ENCODE results near the gene KCNA4. TPM values are rescaled to one million over a fixed set of nuclear protein-coding genes. Genes with fewer than 3 reads are reported as not detected.

KCNA4 gene
- polyA plus RNA-seq, 3 donors, result not detected

DNA sequence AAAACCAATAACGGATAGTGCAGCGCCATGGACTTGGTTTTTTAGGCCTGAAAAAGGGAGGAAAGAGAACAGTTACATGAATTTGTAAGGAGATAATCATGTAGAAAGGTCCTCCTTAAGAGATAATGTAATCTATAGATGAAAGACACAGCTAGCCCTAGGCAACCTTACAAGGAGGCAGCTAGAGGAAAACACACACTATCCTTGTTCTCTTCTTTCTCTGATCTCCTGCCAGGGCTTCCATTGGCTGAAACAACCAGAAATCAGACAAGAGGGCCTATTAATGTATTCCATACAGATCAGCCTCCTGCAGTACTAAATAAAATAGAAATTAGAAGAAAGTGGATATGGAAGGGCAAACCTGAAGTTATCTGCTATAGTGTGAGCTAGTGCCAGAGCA is 53.0 kb downstream of the KCNA4 start:
- Histone ChIP-seq H3K4me2 (replicated peaks; ENCODE audit: extremely low read depth, low read length, poor library complexity, severe bottlenecking) (no peak overlapping the region), H3K27me3 (ENCODE audit: control insufficient read depth in 2 of 2, insufficient read depth in 2 of 2, low read length in 2 of 2) (no peaks in the 10 kb centered on the region), H3K4me3 (replicated peaks in 1 of 3; ENCODE audit: low read depth in 2 of 3, low read length in 3 of 3) (no peak overlapping the region), H3K4me1 (ENCODE audit: control insufficient read depth in 1 of 2, insufficient read depth in 2 of 2, low read length in 2 of 2) (no peaks in the 10 kb centered on the region), H2AFZ (ENCODE audit: insufficient read depth, low read depth, low read length, poor library complexity, severe bottlenecking) (no peak overlapping the region), H3K9ac (ENCODE audit: insufficient read depth, low read length, poor library complexity, severe bottlenecking) (no peak overlapping the region), H4K20me1 (ENCODE audit: insufficient read depth, low read length) (no peaks in the 10 kb centered on the region), H3K27ac (ENCODE audit: low read depth in 1 of 2, low read length in 2 of 2) (no peak overlapping the region), H3K36me3 (replicated peaks in 1 of 2; ENCODE audit: control insufficient read depth in 1 of 2, insufficient read depth in 2 of 2, low read length in 2 of 2) (no peaks in the 10 kb centered on the region), H3K9me3 (replicated peaks in 1 of 2; ENCODE audit: control insufficient read depth in 1 of 2, insufficient read depth in 1 of 2, low read length in 2 of 2) (no peaks in the 10 kb centered on the region), H3K79me2 (ENCODE audit: insufficient read depth, low read length) (no peaks in the 10 kb centered on the region)
- Mint-ChIP-seq H3K9me3 (peaks cover 0 to 6% (median 0%) of the 10 kb centered on the region in 7 donors), H3K27me3 (ENCODE audit: low read depth in 3 of 3) (no peaks in the 10 kb centered on the region), H3K4me1 (no peaks in the 10 kb centered on the region), H3K27ac (no peak overlapping the region), H3K36me3 (no peaks in the 10 kb centered on the region), H3K4me3 (no peak overlapping the region)
- no CpG with 5 or more reads among the region's 2 CpGs for WGBS (ENCODE audit: insufficient coverage)
- DNase-seq, result no peak
- intact Hi-C loops (cut with micrococcal nuclease), result no loop called here
- TF ChIP-seq, protein P1, sequence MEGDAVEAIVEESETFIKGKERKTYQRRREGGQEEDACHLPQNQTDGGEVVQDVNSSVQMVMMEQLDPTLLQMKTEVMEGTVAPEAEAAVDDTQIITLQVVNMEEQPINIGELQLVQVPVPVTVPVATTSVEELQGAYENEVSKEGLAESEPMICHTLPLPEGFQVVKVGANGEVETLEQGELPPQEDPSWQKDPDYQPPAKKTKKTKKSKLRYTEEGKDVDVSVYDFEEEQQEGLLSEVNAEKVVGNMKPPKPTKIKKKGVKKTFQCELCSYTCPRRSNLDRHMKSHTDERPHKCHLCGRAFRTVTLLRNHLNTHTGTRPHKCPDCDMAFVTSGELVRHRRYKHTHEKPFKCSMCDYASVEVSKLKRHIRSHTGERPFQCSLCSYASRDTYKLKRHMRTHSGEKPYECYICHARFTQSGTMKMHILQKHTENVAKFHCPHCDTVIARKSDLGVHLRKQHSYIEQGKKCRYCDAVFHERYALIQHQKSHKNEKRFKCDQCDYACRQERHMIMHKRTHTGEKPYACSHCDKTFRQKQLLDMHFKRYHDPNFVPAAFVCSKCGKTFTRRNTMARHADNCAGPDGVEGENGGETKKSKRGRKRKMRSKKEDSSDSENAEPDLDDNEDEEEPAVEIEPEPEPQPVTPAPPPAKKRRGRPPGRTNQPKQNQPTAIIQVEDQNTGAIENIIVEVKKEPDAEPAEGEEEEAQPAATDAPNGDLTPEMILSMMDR (IDR thresholded peaks at IDR 0.05), result no peak

DNA sequence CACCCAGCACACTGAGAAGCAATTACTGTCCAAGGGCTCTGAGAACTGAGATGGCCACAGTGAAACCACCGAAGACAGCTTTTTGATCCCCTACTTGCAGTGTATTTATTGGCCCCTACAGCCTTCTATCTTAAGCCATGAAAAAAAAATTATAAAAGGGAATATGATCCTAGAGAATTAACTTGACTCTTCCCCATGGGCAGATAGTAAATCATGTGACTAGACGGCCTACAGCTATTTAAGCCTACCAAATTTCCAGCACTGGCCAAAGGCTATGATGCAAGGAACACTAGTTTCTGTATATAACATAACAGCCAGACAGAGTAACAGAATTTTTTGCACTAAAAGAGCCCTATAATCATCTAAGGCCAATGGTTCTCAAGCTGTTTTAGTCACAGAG is 53.8 kb downstream of the KCNA4 start:
- H3K27ac Mint-ChIP-seq, result no peak overlapping the region
- Histone ChIP-seq H3K4me2 (replicated peaks; ENCODE audit: extremely low read depth, low read length, poor library complexity, severe bottlenecking) (no peak overlapping the region), H3K4me1 (ENCODE audit: control insufficient read depth in 1 of 2, insufficient read depth in 2 of 2, low read length in 2 of 2) (no peaks in the 10 kb centered on the region), H3K9me3 (replicated peaks in 1 of 2; ENCODE audit: control insufficient read depth in 1 of 2, insufficient read depth in 1 of 2, low read length in 2 of 2) (no peaks in the 10 kb centered on the region), H3K79me2 (ENCODE audit: insufficient read depth, low read length) (no peaks in the 10 kb centered on the region), H3K4me3 (replicated peaks in 1 of 3; ENCODE audit: low read depth in 2 of 3, low read length in 3 of 3) (no peak overlapping the region), H3K36me3 (replicated peaks in 1 of 2; ENCODE audit: control insufficient read depth in 1 of 2, insufficient read depth in 2 of 2, low read length in 2 of 2) (no peaks in the 10 kb centered on the region), H3K27ac (ENCODE audit: low read depth in 1 of 2, low read length in 2 of 2) (no peak overlapping the region), H3K27me3 (ENCODE audit: control insufficient read depth in 2 of 2, insufficient read depth in 2 of 2, low read length in 2 of 2) (no peaks in the 10 kb centered on the region), H3K9ac (ENCODE audit: insufficient read depth, low read length, poor library complexity, severe bottlenecking) (no peak overlapping the region), H4K20me1 (ENCODE audit: insufficient read depth, low read length) (no peaks in the 10 kb centered on the region), H2AFZ (ENCODE audit: insufficient read depth, low read depth, low read length, poor library complexity, severe bottlenecking) (no peak overlapping the region)
- TF ChIP-seq, protein P1 (IDR thresholded peaks at IDR 0.05), result no peak
- H3K36me3 Mint-ChIP-seq, result no peaks in the 10 kb centered on the region
- H3K4me1 Mint-ChIP-seq, result no peaks in the 10 kb centered on the region
- no peaks in the 10 kb centered on the region for H3K27me3 Mint-ChIP-seq (ENCODE audit: low read depth in 3 of 3)
- intact Hi-C loops (cut with micrococcal nuclease), result no loop called here
- H3K4me3 Mint-ChIP-seq, result no peak overlapping the region
- DNase-seq, result no peak
- 100% methylated on average over 1 of the region's 2 CpGs for WGBS (ENCODE audit: insufficient coverage)
- H3K9me3 Mint-ChIP-seq, result peaks cover 0 to 6% (median 0%) of the 10 kb centered on the region in 7 donors
